Aorta (tissue), 5 donors: ENCODE data around the gene MCM7. TPM values are rescaled to one million over a fixed set of nuclear protein-coding genes. Genes with fewer than 3 reads are reported as not detected.
A peak's percentile ranks its signal among the peaks of the same experiment; 100 is the strongest.

Experiments used
- ATAC-seq: fragments of 200-7000 bp; cut with Tn5 transposase; one replicate; pipeline ENCODE4 v1.9.1; 2022; ENCODE audit warnings: moderate library complexity; ENCODE audit not compliant: low FRiP score
- DNase-seq, 2 donors: peaks; one replicate each; pipeline ENCODE4 v3.0.0-alpha.2; 2020
- H3K27ac ChIP-seq, 2 donors: one replicate each; pipeline ENCODE4 v1.5.1; 2013; ENCODE audit warnings: low read length in 2 of 2, mild to moderate bottlenecking in 2 of 2, moderate library complexity in 2 of 2, control low read depth in 1 of 2, inconsistent platforms in 1 of 2, low read depth in 1 of 2
- H3K27me3 ChIP-seq, 2 donors: one replicate each; pipeline ENCODE4 v1.6.1; 2013; ENCODE audit warnings: control low read depth in 1 of 2, low read length in 1 of 2, mild to moderate bottlenecking in 1 of 2, moderate library complexity in 1 of 2; ENCODE audit not compliant: insufficient read depth in 2 of 2, control insufficient read depth in 1 of 2
- H3K36me3 ChIP-seq, 2 donors: one replicate each; pipeline ENCODE4 v1.6.1; 2013; ENCODE audit warnings: control low read depth in 1 of 2, low read length in 1 of 2, mild to moderate bottlenecking in 1 of 2; ENCODE audit not compliant: insufficient read depth in 2 of 2, control insufficient read depth in 1 of 2
- H3K4me1 ChIP-seq, 2 donors: one replicate each; pipeline ENCODE4 v1.6.1; 2013; ENCODE audit warnings: low read length in 2 of 2, control low read depth in 1 of 2, mild to moderate bottlenecking in 1 of 2, moderate library complexity in 1 of 2; ENCODE audit not compliant: insufficient read depth in 2 of 2, control insufficient read depth in 1 of 2
- H3K4me3 ChIP-seq, 2 donors: one replicate each; pipeline ENCODE4 v1.5.1; 2013; ENCODE audit warnings: low read length in 2 of 2, control low read depth in 1 of 2, mild to moderate bottlenecking in 1 of 2
- H3K9me3 ChIP-seq: one replicate; pipeline ENCODE4 v1.6.1; 2013; ENCODE audit warnings: mild to moderate bottlenecking, low read length; ENCODE audit not compliant: control insufficient read depth
- WGBS, 2 donors: extraction: QIAGEN DNeasy Blood & Tissue Kit; methylation state at CpG; one replicate each; pipeline ENCODE4 v1.1.7; 2013; 5-methylcytosine and 5-hydroxymethylcytosine counted together
- intact Hi-C, 2 donors: fragments of 100-400 bp; cut with DNase I; formaldehyde crosslinking; loops; one replicate each; pipeline versions ENCODE4 v1.14.2 to v1.15.0; 2022
- polyA plus RNA-seq, 2 donors: library from polyadenylated mRNA; stranded (reverse); fragments of 200-250 nt; gene quantifications; one replicate each; pipeline ENCODE4 v1.2.3, GENCODE V29; 2013
- total RNA-seq, 2 donors: library from RNA; stranded (reverse); fragmentation: NEBNext Ultra II Directional; extraction: Animal tissue kit (Norgen Biotek cat#: 25700); gene quantifications; one replicate each; pipeline ENCODE4 v1.2.1, GENCODE V29; 2021
- donor health status: healthy with polysubstance abuse.
- donor health status: Bipolar disorder and iron deficiency.
- donor health status: DM: no; HTN: no; CAD: no.
- donor health status: DM: no; HTN: no; CAD: no.
- donor health status: DM: yes; HTN: yes; CAD: no.

Gene MCM7
- total and polyA plus RNA-seq, 4 donors: 27.1 to 90.8 (median 46.5) TPM

DNA sequence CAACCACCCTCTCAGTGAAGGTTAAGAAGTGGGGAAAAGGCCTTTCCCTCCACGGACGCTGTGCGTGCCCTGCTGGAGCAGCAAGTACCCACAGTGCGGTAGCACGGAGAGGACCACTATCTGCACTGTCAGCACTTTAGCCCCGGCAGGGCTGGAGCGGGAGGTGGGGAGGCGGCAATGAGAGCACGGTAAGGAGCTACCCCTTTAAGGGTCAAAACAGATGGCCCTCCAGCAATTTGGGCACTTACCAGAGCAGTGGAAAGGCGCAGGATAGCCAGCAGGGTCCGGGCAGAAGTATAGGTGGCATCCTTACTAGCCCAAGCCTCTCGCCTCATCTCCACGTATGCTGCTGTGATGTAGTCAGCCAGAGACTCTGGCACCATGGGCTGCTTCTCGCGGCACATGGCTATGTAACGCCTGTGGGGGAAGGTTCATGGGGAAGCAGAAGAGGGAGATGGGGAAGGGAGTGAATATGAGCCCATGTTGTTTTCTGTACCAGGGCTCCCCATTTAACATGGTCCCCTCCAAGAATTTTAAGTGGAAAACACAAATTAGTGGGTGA is 7.2 kb downstream of the MCM7 start:
- no peaks in the 10 kb centered on the region for H3K27me3 ChIP-seq
- no peaks in the 10 kb centered on the region for H3K4me1 ChIP-seq
- no peak for DNase-seq
- H3K27ac ChIP-seq: no peak overlapping the region
- no peak overlapping the region for H3K4me3 ChIP-seq
- no peaks in the 10 kb centered on the region for H3K9me3 ChIP-seq
- intact Hi-C loops: loop anchor here in 1 of 2 donors (5.0 kb wide), 1 partner anchor 33 kb away; the partner anchor contains the start of gene MBLAC1
- no peak for ATAC-seq
- WGBS, 2 donors: 77 to 79% methylated on average over 16 of the region's 16 CpGs
- H3K36me3 ChIP-seq: peaks cover 0 to 10% of the 10 kb centered on the region in 2 donors

DNA sequence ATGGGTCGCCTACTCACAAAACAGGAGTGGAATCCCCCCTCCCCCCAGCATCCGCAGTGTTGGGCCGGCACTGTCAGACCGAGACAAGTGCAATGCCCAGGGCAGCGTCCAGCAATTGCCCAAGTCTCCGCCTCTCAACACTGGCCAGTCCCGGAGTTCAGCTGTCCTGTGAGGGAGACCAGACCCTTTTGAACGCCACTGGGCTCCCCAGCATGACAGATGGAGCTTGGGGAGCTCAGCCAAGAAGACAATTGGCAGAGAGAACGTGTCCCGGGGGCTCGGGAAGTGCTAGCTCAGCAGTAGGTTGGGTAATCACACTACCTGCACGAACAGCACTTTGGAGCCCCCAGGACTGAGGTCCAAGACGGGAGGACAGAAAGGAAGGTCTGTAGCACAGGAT is 7.7 kb downstream of the MCM7 start:
- Histone ChIP-seq H3K9me3 (no peaks in the 10 kb centered on the region), H3K27ac (no peak overlapping the region), H3K36me3 (peaks cover 0 to 10% of the 10 kb centered on the region in 2 donors), H3K27me3 (no peaks in the 10 kb centered on the region), H3K4me3 (no peak overlapping the region), H3K4me1 (no peaks in the 10 kb centered on the region)
- intact Hi-C loops: loop anchor here in 1 of 2 donors (5.0 kb wide), 1 partner anchor 34 kb away; the partner anchor contains the start of gene MBLAC1
- no peak for ATAC-seq
- 43 to 47% methylated on average over 13 of the region's 13 CpGs for WGBS, 2 donors
- no peak for DNase-seq

DNA sequence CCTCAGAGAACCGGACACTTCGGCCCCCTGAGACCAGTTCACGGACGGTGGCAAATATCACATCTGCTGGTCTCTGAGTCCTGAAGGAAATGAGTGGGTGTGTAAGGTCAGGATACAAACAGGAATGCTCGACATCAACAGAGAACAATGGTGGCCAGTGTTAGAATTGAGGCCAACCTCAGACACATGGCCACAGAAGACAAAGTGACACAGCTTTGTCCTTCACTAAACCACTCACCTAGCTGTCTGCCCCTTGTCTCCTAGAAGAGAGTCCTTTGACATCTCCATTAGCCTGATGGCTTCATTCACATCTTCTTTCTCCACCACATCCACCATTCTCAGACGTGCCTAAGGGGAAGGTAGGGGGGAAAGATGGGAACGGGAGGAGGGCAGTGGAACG is 8.1 kb downstream of the MCM7 start:
- Histone ChIP-seq H3K36me3 (peaks cover 0 to 10% of the 10 kb centered on the region in 2 donors), H3K9me3 (no peaks in the 10 kb centered on the region), H3K4me3 (no peak overlapping the region), H3K4me1 (no peaks in the 10 kb centered on the region), H3K27me3 (no peaks in the 10 kb centered on the region), H3K27ac (no peak overlapping the region)
- ATAC-seq (no peak), DNase-seq (no peak)
- 52 to 54% methylated on average over 8 of the region's 8 CpGs for WGBS, 2 donors
- intact Hi-C loops: loop anchor here in 1 of 2 donors (5.0 kb wide), 1 partner anchor 34 kb away; the partner anchor contains the start of gene MBLAC1

DNA sequence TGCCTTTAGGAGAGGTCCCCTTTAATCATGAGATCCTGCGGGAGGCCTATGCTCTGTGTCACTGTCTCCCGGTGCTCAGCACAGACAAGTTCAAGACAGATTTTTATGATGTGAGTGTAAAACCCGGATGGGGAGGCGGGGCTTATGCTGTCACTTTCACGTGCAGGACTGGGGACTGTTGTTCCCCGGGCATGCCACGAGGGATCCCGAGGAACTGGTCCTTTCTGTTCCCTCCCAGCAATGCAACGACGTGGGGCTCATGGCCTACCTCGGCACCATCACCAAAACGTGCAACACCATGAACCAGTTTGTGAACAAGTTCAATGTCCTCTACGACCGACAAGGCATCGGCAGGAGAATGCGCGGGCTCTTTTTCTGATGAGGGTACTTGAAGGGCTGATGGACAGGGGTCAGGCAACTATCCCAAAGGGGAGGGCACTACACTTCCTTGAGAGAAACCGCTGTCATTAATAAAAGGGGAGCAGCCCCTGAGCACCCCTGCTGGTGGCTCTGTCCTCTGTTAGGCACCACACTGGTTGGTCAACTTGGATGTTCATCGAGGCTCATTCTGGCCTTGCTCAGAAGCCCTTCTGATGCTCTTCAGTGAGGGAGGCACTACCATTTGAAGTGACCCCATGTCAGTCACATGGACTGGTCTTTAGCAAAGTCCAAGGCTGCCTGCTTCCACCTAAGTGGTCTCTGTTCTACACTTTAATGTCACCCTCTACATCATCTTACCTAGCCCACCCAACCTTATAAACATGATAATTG is 9.6 kb downstream of the MCM7 start:
- WGBS, 2 donors: 57 to 60% methylated on average over 19 of the region's 19 CpGs
- H3K4me3 ChIP-seq: no peak overlapping the region
- DNase-seq (no peak), ATAC-seq (no peak)
- no peaks in the 10 kb centered on the region for H3K27me3 ChIP-seq
- peaks cover 0 to 8% of the 10 kb centered on the region in 2 donors for H3K36me3 ChIP-seq
- H3K9me3 ChIP-seq: no peaks in the 10 kb centered on the region
- intact Hi-C loops: loop anchor here in 1 of 2 donors (5.0 kb wide), 1 partner anchor 36 kb away; the partner anchor contains the start of gene MBLAC1
- H3K4me1 ChIP-seq: no peaks in the 10 kb centered on the region
- H3K27ac ChIP-seq: no peak overlapping the region

DNA sequence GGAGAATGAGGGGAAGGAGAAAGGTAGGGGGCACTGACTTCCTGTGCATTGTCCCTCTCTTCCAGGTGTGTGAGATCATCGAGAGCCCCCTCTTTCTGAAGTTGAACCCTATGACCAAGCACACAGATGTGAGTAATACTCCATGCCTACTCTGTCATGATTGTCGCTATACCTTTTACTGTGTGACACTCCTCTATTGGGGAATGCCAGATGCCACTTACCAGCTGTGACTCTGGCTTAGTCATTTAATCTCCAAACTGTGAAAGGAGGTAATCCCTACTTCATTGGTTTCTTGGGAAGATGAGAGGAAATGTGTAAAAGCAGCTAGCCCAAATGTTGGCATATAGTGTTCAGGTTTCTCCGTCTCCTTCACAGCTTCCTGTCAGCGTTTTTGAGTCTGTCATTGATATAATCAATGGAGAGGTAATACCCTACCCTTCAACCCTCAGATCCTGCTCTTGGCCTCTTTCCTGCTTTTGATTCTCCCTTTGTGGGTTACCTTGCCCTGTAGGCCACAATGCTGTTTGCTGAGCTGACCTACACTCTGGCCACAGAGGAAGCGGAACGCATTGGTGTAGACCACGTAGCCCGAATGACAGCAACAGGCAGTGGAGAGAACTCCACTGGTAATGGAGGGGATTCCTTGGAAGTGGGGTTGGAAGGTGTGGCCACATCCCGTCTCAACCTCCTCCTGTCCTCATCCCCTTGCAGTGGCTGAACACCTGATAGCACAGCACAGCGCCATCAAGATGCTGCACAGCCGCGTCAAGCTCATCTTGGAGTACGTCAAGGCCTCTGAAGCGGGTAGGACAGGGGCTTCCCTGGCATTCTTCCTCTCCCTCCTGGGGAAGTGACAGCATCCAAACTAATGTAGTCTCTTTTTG is 10.4 kb downstream of the MCM7 start:
- Histone ChIP-seq H3K27me3 (no peaks in the 10 kb centered on the region), H3K36me3 (peaks cover 0 to 8% of the 10 kb centered on the region in 2 donors), H3K9me3 (no peaks in the 10 kb centered on the region), H3K4me1 (no peaks in the 10 kb centered on the region), H3K4me3 (no peak overlapping the region), H3K27ac (no peak overlapping the region)
- 87 to 90% methylated on average over 14 of the region's 14 CpGs for WGBS, 2 donors
- no peak for ATAC-seq
- DNase-seq: no peak
- intact Hi-C loops: loop anchor here in 1 of 2 donors (5.0 kb wide), 1 partner anchor 37 kb away; the partner anchor contains the start of gene MBLAC1

GRCh38 chr7:100089458-100090196 is 11.6 kb downstream of the MCM7 start:
- WGBS, 2 donors: 36 to 40% methylated on average over 7 of the region's 7 CpGs
- Histone ChIP-seq H3K4me1 (no peaks in the 10 kb centered on the region), H3K27ac (peak overlapping the region in 1 of 2 donors; percentile 4), H3K27me3 (no peaks in the 10 kb centered on the region), H3K36me3 (peaks cover 0 to 8% of the 10 kb centered on the region in 2 donors), H3K4me3 (peak overlapping the region; percentile 20 to 64), H3K9me3 (no peaks in the 10 kb centered on the region)
- DNase-seq (no peak), ATAC-seq (no peak)
- intact Hi-C loops: loop anchor here in 1 of 2 donors (5.0 kb wide), 2 partner anchors 38 to 42 kb away; partner anchors contain the start of genes MBLAC1 and ZSCAN21

DNA sequence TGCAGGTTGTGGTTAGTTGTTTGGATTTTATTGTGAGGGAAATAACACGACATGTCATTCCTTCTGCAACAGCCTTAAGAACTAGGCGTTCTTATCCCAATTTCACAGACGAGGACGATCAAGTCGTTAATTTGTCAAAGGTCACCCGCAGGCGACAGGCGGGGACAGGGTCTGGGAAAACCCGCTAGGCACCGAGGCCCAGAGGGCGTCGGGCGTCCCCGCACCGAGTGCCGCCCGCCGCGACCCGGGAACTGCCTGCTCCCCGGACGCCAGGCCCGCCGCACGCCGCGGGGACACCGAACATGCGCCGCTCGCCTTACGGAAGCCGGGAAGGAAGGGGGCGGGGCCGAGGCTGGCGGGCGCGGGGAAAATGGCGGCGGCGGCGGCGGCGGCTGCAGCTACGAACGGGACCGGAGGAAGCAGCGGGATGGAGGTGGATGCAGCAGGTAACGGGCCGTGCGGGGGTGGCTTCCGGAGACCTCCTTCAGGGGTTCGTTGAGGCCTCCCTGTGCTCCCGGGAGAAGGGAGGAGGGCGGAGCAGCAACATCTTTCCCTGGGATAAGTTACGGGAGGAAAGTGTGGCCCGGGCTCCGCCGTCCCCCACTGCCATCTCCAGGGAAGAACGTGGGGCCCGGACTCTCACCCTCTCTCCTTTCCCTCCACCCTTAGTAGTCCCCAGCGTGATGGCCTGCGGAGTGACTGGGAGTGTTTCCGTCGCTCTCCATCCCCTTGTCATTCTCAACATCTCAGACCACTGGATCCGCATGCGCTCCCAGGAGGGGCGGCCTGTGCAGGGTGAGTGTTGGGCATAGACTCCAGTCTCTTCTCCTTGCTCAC is 12.4 kb downstream of the MCM7 start, which contains the start of gene COPS6:
TSS of gene COPS6 (plus strand) at position 349 of the 837 bp plus-strand sequence. CDS start at position 371, 22 bp downstream.
- peak; percentile 93 for ATAC-seq
- Histone ChIP-seq H3K4me1 (no peaks in the 10 kb centered on the region), H3K9me3 (no peaks in the 10 kb centered on the region), H3K36me3 (peaks cover 0 to 8% of the 10 kb centered on the region in 2 donors), H3K4me3 (peak within 1 kb of the TSS; percentile 20 to 64), H3K27me3 (no peaks in the 10 kb centered on the region), H3K27ac (peak within 1 kb of the TSS in 1 of 2 donors; percentile 4)
- DNase-seq: peak; percentile 91 to 96
- intact Hi-C loops: loop anchor here in 1 of 2 donors (5.0 kb wide), 1 partner anchor 42 kb away; the partner anchor contains the start of gene ZSCAN21
- WGBS, 2 donors: 0% methylated on average over 62 to 68 of the region's 68 CpGs
